Right hindlimb (tissue), 1 donor: ENCODE data around the gene ENPP4.
A peak's percentile ranks its signal among the peaks of the same experiment; 100 is the strongest.
"Not testable (repeated sequence)": the region's sequence is repeated elsewhere in the genome, so short reads cannot be mapped to it uniquely, and the experiment has no call there.

Experiments
- DNase-seq: peaks from one replicate; pipeline ENCODE4 v3.0.0-alpha.2; 2018

The ENPP4 gene, protein sequence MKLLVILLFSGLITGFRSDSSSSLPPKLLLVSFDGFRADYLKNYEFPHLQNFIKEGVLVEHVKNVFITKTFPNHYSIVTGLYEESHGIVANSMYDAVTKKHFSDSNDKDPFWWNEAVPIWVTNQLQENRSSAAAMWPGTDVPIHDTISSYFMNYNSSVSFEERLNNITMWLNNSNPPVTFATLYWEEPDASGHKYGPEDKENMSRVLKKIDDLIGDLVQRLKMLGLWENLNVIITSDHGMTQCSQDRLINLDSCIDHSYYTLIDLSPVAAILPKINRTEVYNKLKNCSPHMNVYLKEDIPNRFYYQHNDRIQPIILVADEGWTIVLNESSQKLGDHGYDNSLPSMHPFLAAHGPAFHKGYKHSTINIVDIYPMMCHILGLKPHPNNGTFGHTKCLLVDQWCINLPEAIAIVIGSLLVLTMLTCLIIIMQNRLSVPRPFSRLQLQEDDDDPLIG

DNA sequence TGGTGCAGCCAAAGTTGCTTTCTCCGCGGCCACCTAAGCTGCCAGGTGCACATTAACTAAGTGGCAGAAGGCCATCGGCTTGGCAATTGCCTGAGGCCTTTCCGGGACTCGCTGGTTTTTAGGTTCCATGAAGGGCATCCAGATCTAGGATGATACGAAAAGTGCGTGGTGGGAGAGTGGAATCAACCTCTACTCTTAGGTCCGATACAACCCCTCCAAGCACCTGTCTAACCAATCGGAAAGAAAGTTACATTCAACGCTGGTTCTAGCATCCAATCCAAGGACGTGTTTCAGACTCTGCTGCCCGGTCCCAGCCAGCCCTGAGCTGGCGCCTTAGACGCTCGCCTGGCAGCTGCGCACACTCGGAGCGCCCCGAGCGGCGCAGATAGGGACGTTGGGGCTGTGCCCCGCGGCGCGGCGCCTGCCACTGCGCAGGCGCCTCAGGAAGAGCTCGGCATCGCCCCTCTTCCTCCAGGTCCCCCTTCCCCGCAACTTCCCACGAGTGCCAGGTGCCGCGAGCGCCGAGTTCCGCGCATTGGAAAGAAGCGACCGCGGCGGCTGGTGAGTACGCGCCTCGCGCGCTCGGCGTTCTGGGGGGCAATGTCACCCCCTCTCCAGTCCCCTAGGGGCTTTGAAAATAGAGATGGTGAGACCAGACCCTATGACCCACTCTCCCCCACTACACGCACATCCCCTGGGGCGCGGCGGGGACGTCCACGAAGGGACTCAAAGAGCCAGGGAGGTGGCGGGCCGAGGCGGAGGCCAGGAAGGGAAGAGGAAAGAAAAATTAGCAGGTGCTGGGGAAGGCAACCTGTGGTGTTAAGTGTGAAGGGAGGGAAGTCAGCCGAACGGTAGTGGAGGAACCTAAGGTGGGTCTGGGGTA lies at the start of gene ENPP4:
ENPP4 (plus strand) TSS at position 361 of the 883 bp plus-strand sequence. CDS start 9,595 bp downstream, outside the sequence.
- peak; percentile 88 for DNase-seq

DNA sequence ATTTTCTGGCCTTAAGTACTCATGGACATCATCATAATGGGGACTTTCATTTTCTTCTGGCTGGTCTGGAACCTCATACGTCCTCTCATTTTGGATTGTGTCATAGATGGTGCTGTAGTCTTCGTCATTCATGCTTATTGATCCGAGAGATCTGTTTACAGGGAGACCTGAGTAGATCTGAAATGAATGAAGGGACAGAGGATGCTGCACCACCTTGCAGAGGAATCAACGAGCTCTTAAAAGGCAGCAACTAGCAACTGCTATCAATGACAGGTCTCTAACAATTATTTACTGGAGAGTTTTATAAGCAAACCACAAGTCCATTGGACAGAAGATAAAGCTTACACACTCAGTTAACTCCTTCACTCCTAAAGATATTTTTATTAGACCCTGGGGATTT lies 49.7 kb upstream of the ENPP4 start:
- DNase-seq: no peak

GRCh38 chr6:46085688-46086087 lies 44.1 kb upstream of the ENPP4 start:
- not testable (repeated sequence) for DNase-seq

DNA sequence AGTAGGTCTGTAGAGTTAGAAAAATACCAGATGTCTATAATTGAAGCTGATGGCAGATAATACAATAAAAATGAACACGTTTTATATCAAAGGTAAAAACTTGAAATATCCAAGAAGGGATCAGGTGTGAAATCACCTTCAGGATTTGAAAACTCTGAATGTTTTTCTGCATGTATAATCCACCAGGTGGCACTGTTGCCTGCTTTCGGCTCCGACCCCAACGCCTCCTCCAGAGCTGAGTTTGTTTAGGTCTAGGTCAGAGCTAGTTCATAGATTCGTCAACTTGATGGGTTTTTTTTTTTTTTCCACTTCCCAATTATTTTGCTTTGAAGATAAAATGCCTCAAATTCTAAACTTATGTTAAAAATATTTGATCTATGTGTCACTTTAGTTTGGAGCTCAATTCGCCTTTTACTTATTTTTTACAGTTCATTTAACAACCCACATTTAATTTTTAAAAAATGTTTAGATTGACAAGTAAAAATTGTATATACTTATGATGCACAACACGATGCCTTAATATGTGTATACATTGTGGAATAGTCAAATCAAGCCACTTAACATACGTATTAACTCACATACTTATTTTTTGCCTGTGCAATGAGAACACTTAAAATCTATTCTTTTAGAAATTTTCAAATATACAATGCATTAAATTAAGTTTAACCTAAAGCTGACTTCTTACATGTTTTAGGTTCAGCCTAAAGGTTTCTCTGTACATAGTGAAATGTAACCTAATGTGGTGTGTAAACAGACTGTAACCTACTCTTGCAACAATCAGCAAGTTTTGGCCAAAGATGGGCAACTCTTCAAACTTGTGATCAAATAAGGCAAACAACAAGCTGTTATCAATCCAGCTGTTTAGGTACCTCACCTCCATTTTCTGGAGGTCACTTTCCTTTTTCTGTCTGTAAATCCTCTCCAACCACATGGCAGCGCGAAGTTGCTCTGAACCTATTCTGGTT lies 39.4 kb upstream of the ENPP4 start:
- DNase-seq: peak; percentile 39

GRCh38 chr6:46091080-46091478 lies 38.7 kb upstream of the ENPP4 start:
- DNase-seq: no peak

DNA sequence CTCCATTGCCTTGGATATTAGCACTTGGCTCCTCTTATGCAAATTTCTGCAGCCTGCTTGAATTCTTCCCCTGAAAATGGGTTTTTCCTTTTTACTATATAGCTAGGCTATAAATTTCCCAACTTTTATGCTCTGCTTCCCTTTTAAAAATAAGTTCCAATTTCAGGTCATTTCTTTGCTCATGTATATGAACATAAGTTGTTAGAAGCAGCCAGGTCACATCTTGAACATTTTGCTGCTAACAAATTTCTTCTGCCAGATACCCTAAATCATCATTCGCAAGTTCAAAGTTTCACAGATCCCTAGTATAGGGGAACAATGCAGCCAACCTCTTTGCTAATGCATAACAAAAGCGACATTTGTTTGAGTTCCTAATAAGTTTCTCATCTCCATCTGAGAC lies 34.5 kb upstream of the ENPP4 start:
- DNase-seq: no peak

- DNase-seq: no peak
Measured at GRCh38 chr6:46097366-46097765, 32.4 kb upstream of the ENPP4 start.

DNA sequence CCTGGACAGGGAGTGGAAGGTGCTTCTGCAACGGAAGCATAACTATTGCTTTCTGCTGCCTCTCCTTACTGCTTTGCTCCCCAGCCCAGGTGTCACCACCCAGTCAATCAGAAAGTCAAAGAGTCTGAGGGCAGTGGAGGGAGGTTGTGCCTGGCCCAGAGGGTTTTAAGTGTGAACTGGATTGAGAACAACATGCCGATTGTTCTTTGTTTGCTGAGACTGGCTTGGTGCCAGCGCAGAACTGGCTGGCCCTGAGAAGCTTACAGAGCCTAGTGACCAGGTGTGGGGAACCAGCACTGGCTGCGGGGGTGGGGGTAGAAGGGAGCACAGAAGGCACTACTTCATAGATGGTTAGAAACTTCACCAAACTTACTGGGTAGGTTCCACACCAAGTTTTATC lies 31.1 kb upstream of the ENPP4 start:
- DNase-seq: peak; percentile 49

DNA sequence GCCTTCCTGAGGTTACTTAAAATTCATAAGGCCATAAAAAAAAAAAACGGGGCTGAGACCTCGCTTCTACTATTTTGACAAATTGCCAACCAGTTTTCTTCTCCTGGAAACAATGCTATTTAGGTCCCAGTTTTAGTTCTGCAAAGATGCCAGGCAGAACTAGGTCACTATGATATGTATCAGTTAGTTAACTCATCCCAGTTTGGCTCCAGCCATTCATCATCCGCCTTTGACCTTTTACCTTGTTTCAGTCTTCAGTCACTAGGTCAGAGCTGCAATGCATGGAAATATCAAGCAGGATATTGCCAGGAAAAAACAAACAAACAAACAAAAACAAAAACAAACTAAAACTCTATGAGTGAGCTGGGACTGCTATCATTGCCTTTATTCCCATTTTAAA lies 29.8 kb upstream of the ENPP4 start:
- no peak for DNase-seq

DNA sequence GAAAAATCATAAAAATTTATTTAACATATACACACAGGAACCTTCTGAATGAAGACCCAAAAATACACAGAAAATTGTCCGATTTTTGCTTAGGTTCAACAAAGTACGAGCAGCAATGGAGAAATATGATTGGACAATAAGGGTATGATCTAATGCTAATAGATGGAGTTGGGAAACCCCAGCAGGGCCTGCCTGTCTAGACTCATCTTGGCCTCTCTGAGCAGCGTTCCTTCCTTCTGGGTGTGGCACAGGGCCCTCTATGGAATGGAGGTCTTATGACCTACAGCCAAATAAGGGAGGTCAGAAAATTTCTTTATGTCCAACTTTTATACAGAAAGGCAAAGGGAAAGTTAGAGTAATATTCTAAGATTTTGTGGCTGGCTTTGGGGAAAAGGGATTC lies 27.7 kb upstream of the ENPP4 start:
- DNase-seq: no peak

DNA sequence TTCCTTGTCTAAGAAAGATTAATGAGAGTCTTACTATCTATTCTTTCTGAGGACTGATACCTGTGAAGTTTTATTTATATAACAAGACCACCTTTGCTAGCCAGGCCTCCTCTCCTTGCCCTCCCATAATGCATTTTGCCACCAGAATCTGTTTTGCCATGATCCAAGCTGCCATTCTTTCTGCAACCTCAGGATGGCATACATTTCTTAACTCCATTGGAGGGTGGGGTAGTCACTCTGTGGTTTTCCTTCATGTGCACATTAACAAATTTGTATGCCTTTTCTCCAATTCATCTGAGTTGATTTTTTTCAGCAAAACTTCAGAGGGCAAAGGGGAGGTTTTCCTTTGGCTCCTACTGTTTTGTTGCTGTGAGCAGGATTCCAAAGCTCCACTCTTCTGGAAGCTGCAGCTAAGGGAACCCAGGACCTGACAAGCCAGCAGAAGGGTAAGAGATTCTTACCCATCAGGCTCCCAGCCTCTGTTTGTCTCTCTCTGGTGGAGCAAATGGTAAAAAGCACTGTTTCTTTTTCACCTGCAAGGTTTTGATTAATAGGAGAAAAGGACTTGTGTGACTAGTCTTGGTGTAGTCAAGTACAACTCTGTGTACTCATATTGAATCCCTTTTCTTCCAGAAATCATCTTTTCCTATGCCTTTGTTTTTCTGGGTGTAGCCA lies 26.2 kb upstream of the ENPP4 start:
- no peak for DNase-seq

DNA sequence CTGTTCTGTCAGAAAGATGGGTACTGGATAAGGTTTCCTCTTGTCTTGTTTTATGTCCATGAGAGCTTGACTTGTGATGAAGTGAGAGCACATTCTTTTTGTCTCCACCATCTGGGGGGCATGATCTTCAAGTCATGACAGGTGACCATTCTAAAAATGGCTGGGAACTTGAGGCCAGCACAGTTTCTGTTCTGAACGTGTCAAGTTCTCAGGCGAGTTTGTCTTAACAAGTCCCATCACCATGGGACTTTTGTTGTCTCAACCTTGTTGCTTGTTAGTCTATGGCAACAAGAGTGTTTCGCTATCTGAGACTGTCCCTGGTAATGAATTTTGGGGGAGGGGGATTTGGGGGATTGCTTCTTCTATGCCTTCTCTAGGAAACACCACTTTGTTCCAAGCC lies 25.6 kb upstream of the ENPP4 start:
- DNase-seq: no peak

DNA sequence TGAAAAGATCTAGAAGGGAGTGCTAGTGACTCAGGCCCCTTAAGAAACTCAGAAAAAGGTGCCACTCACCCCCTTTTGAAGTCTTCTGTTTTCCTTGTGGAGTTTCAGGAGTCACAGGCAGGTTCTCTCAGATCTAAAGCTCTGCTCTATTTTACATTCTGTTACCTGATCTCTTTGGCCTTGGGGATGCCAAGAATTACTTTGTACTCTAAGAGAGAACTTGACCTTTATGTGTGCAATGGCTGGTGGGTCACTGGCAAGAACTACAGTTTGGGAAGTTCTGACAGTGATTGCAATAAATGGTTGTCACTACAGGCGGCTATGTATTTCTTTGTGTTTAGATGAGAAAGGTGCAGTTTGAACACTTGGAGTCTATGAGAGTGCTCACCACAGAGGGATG lies 24.2 kb upstream of the ENPP4 start:
- DNase-seq: no peak

DNA sequence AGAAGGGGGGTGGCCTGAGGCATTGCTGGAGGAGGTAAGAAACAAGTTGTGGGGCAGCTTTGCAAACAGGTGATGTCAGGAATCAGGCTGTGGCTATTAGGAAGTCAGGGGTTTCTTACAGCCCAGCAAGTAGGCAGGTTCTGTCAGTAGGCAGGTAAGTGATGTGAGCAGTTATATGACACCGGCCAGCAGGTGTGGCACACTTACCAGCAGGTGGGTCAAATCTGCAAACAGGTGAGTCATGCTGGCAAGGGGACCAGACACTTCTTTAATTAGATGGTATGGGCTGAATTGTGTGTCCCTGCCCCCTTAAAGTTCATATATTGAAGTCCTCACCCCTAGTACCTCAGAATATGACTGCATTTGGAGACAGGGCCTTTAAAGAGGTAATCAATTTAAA lies 16.4 kb upstream of the ENPP4 start:
- DNase-seq: no peak

- DNase-seq: no peak
Measured at GRCh38 chr6:46115634-46116033, 14.2 kb upstream of the ENPP4 start.

- DNase-seq: no peak
Measured at GRCh38 chr6:46116289-46116688, 13.5 kb upstream of the ENPP4 start.

GRCh38 chr6:46118157-46118556 lies 11.6 kb upstream of the ENPP4 start:
- DNase-seq: no peak

GRCh38 chr6:46118836-46119235 lies 11.0 kb upstream of the ENPP4 start:
- DNase-seq: no peak

- DNase-seq: not testable (repeated sequence)
Measured at GRCh38 chr6:46119679-46120078, 10.1 kb upstream of the ENPP4 start.

DNA sequence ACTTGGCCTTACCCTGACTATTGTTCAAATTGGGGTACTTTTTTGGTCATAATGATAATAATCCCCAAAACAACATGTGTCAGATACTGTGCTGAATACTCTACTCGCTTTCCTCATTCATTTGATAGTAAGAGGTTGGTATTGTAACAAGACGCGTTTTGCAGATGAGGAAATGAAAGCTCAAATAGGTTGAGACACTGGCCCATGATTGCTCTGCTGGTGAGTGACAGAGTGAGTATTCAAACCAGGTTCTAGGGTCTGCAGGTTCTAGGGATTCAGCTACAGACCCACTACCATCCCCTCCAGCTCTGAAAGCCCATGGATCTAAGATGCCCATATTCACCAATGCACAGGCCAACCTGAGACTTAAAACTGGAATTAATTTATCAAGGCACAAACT lies 1.3 kb upstream of the ENPP4 start:
- DNase-seq: no peak

DNA sequence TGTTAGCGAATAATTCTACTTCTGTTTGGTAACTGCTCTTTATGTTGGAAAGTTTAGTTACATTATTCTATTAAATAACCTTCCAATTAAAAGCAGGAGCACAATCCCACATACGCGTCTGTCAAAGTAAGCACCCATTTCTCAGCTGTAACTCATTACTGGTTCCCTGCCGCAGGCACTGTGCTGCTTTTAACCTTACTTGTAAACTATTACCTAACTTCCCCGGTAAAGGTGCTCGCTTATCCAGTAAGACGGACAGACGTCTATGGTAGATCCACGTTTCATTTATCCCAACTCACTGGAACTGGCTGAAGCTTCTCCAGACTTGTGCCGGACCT lies 529 bp upstream of the ENPP4 start:
- DNase-seq: no peak

DNA sequence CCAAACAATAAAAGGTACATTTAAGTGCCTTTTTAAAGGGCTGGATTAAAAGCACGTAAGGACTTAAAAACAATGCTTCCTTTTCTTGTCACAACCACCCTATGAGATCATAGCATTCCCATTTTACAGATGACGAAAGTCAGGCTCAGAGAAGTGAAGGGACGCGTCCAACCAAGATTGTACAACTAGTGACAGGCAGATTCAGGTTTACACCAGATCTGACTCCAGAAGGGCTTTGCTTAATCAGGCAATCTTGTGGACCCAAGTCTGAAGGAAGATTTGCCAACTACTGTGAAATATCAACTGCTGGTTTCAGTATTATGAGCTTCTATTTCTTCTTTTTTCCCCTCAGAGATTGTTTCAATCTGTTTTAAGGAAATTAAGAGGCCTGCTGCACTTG lies 877 bp downstream of the ENPP4 start:
- DNase-seq: no peak
